Ovary (tissue), 3 donors: Measurements from ENCODE around the gene FKBP4.

Experiments used
- EP300 ChIP-seq: sonication (generic); formaldehyde crosslinking; IDR thresholded peaks from one replicate; pipeline ENCODE4 v1.6.1; 2017; ENCODE audit warnings: antibody characterized with exemption
- TF ChIP-seq, protein P1 (sequence below), 3 donors: fragments of 450-650 bp in 2 of 3; fragments of 200-600 bp in 1 of 3; IDR thresholded peaks; one replicate each; pipeline versions ENCODE4 v1.5.1 to v1.8.0; 2016 to 2022; ENCODE audit warnings: antibody characterized with exemption in 3 of 3, mild to moderate bottlenecking in 1 of 3
- donor health status: DM: no; HTN: no; CAD: no.

DNA sequence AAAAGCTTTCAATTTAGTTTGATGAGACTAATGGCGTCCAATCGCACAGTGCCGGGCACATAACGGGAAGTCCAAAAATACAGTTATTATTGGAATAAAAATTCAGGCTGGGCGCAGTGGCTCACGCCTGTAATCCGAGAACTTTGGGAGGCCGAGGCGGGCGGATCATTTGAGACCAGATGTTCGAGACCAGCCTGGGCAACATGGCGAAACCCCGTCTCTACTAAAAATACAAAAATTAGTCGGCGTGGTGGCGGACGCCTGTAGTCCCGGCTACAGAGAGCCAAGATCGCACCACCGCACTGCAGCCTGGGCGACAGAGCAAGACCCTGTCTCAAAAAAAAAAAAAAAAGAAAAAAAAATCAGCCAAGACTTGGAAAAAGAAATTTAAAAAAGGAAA is 1.2 kb upstream of the FKBP4 start:
- TF ChIP-seq, protein P1, sequence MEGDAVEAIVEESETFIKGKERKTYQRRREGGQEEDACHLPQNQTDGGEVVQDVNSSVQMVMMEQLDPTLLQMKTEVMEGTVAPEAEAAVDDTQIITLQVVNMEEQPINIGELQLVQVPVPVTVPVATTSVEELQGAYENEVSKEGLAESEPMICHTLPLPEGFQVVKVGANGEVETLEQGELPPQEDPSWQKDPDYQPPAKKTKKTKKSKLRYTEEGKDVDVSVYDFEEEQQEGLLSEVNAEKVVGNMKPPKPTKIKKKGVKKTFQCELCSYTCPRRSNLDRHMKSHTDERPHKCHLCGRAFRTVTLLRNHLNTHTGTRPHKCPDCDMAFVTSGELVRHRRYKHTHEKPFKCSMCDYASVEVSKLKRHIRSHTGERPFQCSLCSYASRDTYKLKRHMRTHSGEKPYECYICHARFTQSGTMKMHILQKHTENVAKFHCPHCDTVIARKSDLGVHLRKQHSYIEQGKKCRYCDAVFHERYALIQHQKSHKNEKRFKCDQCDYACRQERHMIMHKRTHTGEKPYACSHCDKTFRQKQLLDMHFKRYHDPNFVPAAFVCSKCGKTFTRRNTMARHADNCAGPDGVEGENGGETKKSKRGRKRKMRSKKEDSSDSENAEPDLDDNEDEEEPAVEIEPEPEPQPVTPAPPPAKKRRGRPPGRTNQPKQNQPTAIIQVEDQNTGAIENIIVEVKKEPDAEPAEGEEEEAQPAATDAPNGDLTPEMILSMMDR (IDR thresholded peaks at IDR 0.05): no peak
- TF ChIP-seq EP300: no peak
